ENCODE measurements around the gene BTN1A1.

DNA sequence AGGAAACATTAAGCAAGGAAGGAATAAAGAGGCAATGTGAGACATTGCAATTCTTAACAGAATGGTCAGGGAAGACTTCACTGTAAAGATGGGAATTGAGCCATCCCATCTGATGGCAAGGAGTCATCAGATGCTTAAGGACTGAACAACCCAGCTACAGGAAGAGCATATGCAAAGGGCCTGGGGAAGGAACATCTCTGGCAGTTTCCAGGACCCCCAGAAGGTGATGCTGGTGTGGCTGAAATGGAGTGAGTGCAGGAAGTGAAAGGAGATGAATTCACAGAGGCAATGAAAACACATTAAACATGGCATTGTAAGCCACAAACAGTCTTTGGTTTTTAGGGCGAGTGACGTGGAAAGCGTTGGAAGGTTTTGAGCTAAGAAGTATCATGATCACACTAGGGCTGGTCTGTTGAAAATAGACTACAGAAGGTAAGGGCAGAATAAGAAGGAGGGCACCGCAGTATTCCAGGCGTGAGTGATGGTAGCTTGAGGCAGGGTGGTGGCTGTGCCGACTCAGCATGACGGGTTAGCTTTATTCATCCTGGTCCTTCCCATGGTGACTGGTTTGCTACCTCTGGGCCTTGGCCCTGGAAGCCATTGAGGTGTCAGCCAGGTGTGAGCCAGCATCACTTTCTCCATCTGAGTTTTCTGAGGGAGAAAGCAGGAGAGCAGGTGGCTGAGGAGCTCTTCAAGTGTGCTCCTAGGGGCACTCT, 35.5 kb upstream of the BTN1A1 start:
- TF ChIP-seq, protein P1, sequence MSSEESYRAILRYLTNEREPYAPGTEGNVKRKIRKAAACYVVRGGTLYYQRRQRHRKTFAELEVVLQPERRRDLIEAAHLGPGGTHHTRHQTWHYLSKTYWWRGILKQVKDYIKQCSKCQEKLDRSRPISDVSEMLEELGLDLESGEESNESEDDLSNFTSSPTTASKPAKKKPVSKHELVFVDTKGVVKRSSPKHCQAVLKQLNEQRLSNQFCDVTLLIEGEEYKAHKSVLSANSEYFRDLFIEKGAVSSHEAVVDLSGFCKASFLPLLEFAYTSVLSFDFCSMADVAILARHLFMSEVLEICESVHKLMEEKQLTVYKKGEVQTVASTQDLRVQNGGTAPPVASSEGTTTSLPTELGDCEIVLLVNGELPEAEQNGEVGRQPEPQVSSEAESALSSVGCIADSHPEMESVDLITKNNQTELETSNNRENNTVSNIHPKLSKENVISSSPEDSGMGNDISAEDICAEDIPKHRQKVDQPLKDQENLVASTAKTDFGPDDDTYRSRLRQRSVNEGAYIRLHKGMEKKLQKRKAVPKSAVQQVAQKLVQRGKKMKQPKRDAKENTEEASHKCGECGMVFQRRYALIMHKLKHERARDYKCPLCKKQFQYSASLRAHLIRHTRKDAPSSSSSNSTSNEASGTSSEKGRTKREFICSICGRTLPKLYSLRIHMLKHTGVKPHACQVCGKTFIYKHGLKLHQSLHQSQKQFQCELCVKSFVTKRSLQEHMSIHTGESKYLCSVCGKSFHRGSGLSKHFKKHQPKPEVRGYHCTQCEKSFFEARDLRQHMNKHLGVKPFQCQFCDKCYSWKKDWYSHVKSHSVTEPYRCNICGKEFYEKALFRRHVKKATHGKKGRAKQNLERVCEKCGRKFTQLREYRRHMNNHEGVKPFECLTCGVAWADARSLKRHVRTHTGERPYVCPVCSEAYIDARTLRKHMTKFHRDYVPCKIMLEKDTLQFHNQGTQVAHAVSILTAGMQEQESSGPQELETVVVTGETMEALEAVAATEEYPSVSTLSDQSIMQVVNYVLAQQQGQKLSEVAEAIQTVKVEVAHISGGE (CRISPR knock-in tag; IDR thresholded peaks at IDR 0.05), result no peak
- TF ChIP-seq TCF7L2 (IDR thresholded peaks at IDR 0.05; ENCODE audit: low read depth, low read length), result no peak
